Pericardium fibroblast (primary cell): ENCODE results near the gene ZSCAN5B. TPM values are rescaled to one million over a fixed set of nuclear protein-coding genes. Genes with fewer than 3 reads are reported as not detected.

Experiments
- total RNA-seq: library from RNA; depleted of rRNA; stranded (reverse); fragments of >200 nt; gene quantifications from 2 replicates; pipeline ENCODE4 v1.2.3, GENCODE V29; 2015

ZSCAN5B gene, protein sequence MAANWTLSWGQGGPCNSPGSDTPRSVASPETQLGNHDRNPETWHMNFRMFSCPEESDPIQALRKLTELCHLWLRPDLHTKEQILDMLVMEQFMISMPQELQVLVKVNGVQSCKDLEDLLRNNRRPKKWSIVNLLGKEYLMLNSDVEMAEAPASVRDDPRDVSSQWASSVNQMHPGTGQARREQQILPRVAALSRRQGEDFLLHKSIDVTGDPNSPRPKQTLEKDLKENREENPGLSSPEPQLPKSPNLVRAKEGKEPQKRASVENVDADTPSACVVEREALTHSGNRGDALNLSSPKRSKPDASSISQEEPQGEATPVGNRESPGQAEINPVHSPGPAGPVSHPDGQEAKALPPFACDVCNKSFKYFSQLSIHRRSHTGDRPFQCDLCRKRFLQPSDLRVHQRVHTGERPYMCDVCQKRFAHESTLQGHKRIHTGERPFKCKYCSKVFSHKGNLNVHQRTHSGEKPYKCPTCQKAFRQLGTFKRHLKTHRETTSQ
- not detected in 2 replicates for total RNA-seq

DNA sequence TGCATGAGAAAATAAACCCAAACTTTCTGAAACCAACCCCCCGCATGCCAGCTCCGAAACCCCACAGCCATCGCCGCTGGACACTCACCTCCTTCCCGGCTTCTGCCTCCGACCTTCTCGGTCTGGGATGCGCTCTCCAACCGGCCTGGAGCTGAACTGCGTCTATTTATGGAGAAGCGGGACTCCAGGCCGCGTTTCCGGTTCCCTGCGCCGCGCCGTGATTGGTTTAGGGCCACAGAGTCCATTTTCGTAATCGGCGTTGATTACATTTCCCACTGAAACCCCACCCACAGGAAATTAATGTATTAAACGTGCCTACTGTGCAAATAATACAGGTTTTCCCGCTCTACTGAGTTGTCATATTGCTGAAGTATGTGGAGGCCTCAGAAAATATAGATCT is at the start of gene ZSCAN5B:
Gene ZSCAN5B, minus strand, starts transcription at position 138 of the 400 bp plus-strand sequence. CDS start 4,731 bp downstream, outside the sequence.

DNA sequence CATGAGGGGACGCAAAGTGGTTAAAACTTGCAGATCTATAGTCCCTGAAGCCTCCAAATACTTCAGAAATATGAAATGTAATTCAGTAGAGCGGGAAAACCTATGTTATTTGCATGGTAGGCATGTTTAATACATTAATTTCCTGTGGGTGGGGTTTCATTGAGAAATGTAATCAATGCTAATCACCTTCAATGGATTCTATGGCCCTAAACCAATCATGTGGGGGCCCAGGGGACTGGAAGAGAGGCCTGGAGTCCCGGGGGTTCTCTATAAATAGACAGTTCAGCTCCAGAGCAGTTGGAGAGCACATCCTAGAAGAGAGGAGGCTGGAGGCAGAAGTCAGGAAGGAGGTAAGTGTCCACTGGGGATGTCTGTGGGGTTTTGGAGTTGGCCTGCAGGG is 4.4 kb upstream of the ZSCAN5B start, which contains the start of gene ZSCAN5C:
Gene ZSCAN5C, plus strand, starts transcription at position 301 of the 400 bp plus-strand sequence. CDS start 3,641 bp downstream, outside the sequence.

DNA sequence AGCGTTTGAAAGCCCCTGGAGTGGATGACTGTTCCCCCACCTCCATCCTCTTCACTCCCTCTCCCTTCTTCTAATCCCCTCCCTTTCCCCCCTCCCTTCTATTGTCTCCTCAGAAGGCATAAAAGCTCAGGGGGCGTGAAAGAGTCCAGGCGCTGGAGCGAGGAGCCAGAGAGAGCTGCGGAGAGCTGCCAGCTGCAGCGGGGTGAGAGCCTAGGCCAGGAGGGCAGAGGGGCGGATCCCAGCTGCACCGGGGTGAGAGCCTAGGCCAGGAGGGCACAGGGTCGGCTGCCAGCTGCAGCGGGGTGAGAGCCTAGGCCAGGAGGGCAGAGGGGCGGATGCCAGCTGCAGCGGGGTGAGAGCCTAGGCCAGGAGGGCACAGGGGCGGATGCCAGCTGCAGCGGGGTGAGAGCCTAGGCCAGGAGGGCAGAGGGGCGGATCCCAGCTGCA is 21.7 kb downstream of the ZSCAN5B start, which contains the start of gene GALP:
Gene GALP, plus strand, starts transcription at position 148 of the 447 bp plus-strand sequence. CDS start 1,101 bp downstream, outside the sequence.

DNA sequence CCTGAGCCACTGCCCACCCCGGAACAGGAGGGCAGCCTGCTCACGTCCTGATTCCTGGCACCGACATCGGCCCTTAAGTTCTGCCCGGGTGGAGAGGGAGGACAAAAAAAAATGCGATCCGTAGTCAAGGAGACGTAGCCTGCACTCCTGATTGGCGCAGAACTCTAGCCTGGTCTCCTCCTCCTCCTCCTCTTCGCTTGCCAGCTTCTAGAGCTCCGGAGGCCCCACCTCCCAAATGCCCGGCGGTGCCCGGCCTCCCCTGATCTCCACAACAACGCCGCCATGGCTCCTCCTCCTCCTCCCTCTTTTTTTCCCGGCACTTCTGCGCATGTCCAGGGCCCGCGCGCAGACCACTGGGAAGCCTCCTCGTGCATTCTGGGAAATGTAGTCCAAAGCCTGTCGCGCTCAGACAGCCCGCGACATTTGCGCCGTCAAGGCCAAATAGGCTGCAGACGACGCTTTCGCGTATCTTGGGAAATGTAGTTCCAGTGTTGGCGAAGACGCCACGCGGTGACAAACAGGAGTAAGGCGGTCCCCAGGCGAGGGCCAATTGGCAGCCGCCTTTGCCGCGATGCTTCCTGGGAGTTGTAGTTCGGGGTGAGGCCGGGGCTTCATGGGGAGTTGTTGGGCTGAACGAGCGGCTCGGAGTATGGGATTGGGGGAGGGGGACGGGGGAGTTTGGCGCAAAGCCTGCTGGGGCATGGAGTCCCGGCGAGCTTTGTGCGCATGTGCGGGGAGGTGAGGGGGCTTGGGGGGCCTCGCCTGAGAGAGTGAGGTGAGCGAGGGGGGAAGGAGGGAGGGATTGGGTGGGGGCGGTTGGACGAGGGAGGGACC is 56.8 kb downstream of the ZSCAN5B start, which contains the start of gene ZNF444:
Gene ZNF444, plus strand, starts transcription at position 705 of the 834 bp plus-strand sequence. CDS start 5,625 bp downstream, outside the sequence.

Other genes starting within 250 kb of the ZSCAN5B start
- gene NLRP8, start 250.0 kb downstream of the ZSCAN5B start, total RNA-seq: not detected in 2 replicates
- not detected in 2 replicates for gene NLRP5, start 211.0 kb downstream of the ZSCAN5B start, total RNA-seq
- gene ZNF787, start 76.5 kb downstream of the ZSCAN5B start, total RNA-seq: 21.4 and 25.0 TPM in 2 replicates
- 29.9 and 40.0 TPM in 2 replicates for gene ZNF444, start 56.5 kb downstream of the ZSCAN5B start, total RNA-seq
- not detected in 2 replicates for gene GALP, start 21.8 kb downstream of the ZSCAN5B start, total RNA-seq
- not detected in 2 replicates for gene ZSCAN5C, start 4.5 kb upstream of the ZSCAN5B start, total RNA-seq
- not detected in 2 replicates for gene EDDM13, start 75.0 kb upstream of the ZSCAN5B start, total RNA-seq
- gene ZSCAN5A, start 117.1 kb upstream of the ZSCAN5B start, total RNA-seq: 1.6 and 4.4 TPM in 2 replicates
- 3.6 and 4.3 TPM in 2 replicates for gene ZNF582, start 195.8 kb upstream of the ZSCAN5B start, total RNA-seq
- 3.1 and 3.4 TPM in 2 replicates for gene ZNF583, start 206.5 kb upstream of the ZSCAN5B start, total RNA-seq